GM10248 (cell line): Measurements from ENCODE around the gene GJE1.
"Not testable (repeated sequence)": the region's sequence is repeated elsewhere in the genome, so short reads cannot be mapped to it uniquely, and the experiment has no call there.

Experiments
- CTCF ChIA-PET: fragments of 300-600 bp; sonication (Branson Sonifier 250); formaldehyde crosslinking; extraction: SDS; loops from one replicate; lab custom pipeline; 2021; ENCODE audit warnings: antibody characterized with exemption; lab: Yijun Ruan, JAX
- POLR2A ChIA-PET: fragments of 350-650 bp; sonication (Branson Sonifier 250); formaldehyde crosslinking; extraction: SDS; loops from one replicate; lab custom pipeline; 2020; ENCODE audit warnings: antibody characterized with exemption; lab: Yijun Ruan, JAX
- DNase-seq: peaks from one replicate; pipeline ENCODE4 v3.0.0; 2012; ENCODE audit errors: extremely low spot score
- CTCF ChIP-seq: IDR thresholded peaks from 2 replicates; pipeline ENCODE4 v1.5.1; 2012; ENCODE audit warnings: mild to moderate bottlenecking, low read depth; ENCODE audit errors: extremely low read depth, missing control alignments, control extremely low read depth

The GJE1 gene

DNA sequence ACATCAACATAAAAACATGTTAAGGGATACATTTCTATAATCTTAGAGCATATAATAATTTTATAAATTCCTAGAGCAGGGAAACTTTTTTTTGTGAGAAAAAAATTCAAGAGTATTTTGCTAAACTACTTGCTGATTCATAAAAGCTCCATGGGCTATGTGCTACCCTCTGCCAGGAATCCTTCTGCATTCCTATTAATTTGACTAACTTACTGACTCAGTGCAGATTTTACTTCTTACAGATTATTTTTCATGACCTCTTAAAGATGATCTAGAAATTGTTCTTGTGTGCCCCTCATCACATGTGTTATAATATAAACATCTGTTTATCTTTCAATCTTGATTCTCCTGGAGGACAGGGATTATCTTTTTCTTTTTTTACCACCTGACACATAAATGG lies 20.0 kb downstream of the GJE1 start:
- no peak for TF ChIP-seq CTCF
- POLR2A ChIA-PET = no interaction called here
- CTCF ChIA-PET = interaction anchor here (1.8 kb wide), 1 partner anchor 56 kb away, joined by 4 read pairs; no protein-coding TSS in a partner anchor
- no peak for DNase-seq

- ChIA-PET CTCF (no interaction called here), POLR2A (no interaction called here)
- no peak for DNase-seq
- TF ChIP-seq CTCF = no peak
Measured at GRCh38 chr6:142153196-142153595, 20.5 kb downstream of the GJE1 start.

GRCh38 chr6:142154336-142154735 lies 21.6 kb downstream of the GJE1 start:
- CTCF ChIA-PET = interaction anchor here (3.5 kb wide), 1 partner anchor 16 kb away, joined by 13 read pairs; no protein-coding TSS in a partner anchor
- TF ChIP-seq CTCF = no peak
- POLR2A ChIA-PET = no interaction called here
- no peak for DNase-seq

DNA sequence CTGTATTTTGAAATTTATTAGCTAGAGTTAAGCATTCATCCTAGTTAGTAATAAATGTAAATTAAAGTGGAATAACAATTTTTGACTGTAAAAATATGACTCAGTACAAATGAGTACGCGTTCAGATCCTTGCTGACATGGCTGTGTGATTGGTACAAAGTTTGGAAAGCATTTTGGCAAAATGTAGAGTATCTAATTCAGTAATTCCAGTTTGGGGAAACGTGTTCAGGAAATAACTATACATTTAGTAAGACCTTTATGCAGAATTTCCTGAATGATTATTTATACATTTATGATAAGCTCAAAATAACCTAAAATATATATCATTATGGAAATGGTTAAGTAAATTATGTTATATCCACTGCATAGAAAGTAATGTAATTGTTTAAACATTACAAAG lies 22.4 kb downstream of the GJE1 start:
- POLR2A ChIA-PET = no interaction called here
- CTCF ChIA-PET = interaction anchor here (1.5 to 3.5 kb wide), 5 partner anchors 10 to 42 kb away, joined by 4 to 13 read pairs (median 6); no protein-coding TSS in a partner anchor

GRCh38 chr6:142155895-142156757 lies 23.4 kb downstream of the GJE1 start:
- ChIA-PET CTCF (interaction anchor here (0.7 to 4.2 kb wide), 12 partner anchors 9 to 410 kb away, joined by 3 to 33 read pairs (median 4); partner anchors contain the start of genes NMBR and VTA1), POLR2A (no interaction called here)
- TF ChIP-seq CTCF = no peak
- DNase-seq = no peak

More for the DNA sequence above, 22.4 kb downstream of the GJE1 start:
- TF ChIP-seq CTCF = no peak
- no peak for DNase-seq

- POLR2A ChIA-PET, DNase-seq: not testable (repeated sequence)
- CTCF ChIA-PET = interaction anchor here (0.7 to 4.2 kb wide), 10 partner anchors 8 to 410 kb away, joined by 3 to 33 read pairs (median 5); partner anchors contain the start of genes NMBR and VTA1
Measured at GRCh38 chr6:142156758-142157068, 24.0 kb downstream of the GJE1 start.

DNA sequence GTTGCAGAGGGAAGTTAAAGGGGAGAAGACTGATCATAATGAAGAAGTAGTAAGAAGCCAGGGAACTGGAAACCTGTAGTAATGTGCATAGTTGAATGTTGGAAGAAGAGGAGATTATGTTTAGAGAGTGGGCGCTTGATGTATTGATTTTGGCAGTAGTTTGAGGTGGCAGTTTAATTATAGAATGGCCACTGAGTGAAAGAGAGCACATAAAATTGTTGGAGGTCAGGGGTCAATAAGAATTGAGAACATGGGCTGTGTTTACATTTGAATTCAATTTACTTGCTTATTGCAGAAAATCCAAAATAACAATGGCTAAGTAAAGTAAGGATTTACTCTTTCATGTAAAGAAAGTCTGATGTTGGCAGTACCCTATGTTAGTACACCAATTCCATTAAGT lies 30.1 kb downstream of the GJE1 start:
- DNase-seq = no peak
- ChIA-PET POLR2A (no interaction called here), CTCF (no interaction called here)
- TF ChIP-seq CTCF = no peak
